ENCODE measurements around the gene KIAA0513. TPM values are rescaled to one million over a fixed set of nuclear protein-coding genes. Genes with fewer than 3 reads are reported as not detected.
A peak's percentile ranks its signal among the peaks of the same experiment; 100 is the strongest.

The KIAA0513 gene
- total RNA-seq, 1 experiment from 2014 or later = 7.8 TPM

- TF ChIP-seq, protein P1, sequence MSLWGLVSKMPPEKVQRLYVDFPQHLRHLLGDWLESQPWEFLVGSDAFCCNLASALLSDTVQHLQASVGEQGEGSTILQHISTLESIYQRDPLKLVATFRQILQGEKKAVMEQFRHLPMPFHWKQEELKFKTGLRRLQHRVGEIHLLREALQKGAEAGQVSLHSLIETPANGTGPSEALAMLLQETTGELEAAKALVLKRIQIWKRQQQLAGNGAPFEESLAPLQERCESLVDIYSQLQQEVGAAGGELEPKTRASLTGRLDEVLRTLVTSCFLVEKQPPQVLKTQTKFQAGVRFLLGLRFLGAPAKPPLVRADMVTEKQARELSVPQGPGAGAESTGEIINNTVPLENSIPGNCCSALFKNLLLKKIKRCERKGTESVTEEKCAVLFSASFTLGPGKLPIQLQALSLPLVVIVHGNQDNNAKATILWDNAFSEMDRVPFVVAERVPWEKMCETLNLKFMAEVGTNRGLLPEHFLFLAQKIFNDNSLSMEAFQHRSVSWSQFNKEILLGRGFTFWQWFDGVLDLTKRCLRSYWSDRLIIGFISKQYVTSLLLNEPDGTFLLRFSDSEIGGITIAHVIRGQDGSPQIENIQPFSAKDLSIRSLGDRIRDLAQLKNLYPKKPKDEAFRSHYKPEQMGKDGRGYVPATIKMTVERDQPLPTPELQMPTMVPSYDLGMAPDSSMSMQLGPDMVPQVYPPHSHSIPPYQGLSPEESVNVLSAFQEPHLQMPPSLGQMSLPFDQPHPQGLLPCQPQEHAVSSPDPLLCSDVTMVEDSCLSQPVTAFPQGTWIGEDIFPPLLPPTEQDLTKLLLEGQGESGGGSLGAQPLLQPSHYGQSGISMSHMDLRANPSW (CRISPR knock-in tag; conservative IDR thresholded peaks at IDR 0.05; ENCODE audit: low read depth) = no peak
- TF ChIP-seq KAT7 (CRISPR knock-in tag; IDR thresholded peaks at IDR 0.05; ENCODE audit: borderline replicate concordance) (no peak), MYBL2 (CRISPR knock-in tag; IDR thresholded peaks at IDR 0.05) (no peak), FOXJ3 (CRISPR knock-in tag; IDR thresholded peaks at IDR 0.05; ENCODE audit: borderline replicate concordance) (no peak)
Observed at GRCh38 chr16:85103114-85104079, 75.8 kb downstream of the KIAA0513 start (continued).

GRCh38 chr16:85104147-85104546 lies 76.6 kb downstream of the KIAA0513 start:
- no peaks in the 10 kb centered on the region for H3K9me3 Mint-ChIP-seq
- no peak for TF ChIP-seq OVOL2 (CRISPR knock-in tag; IDR thresholded peaks at IDR 0.05; ENCODE audit: borderline replicate concordance)
- no peak for TF ChIP-seq PRRX2 (CRISPR knock-in tag; IDR thresholded peaks at IDR 0.05)
- TF ChIP-seq, protein P2, sequence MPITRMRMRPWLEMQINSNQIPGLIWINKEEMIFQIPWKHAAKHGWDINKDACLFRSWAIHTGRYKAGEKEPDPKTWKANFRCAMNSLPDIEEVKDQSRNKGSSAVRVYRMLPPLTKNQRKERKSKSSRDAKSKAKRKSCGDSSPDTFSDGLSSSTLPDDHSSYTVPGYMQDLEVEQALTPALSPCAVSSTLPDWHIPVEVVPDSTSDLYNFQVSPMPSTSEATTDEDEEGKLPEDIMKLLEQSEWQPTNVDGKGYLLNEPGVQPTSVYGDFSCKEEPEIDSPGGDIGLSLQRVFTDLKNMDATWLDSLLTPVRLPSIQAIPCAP (CRISPR knock-in tag; IDR thresholded peaks at IDR 0.05) = no peak
- TF ChIP-seq FOXP1 (CRISPR knock-in tag; IDR thresholded peaks at IDR 0.05; ENCODE audit: borderline replicate concordance) = no peak
- TF ChIP-seq, protein P3, sequence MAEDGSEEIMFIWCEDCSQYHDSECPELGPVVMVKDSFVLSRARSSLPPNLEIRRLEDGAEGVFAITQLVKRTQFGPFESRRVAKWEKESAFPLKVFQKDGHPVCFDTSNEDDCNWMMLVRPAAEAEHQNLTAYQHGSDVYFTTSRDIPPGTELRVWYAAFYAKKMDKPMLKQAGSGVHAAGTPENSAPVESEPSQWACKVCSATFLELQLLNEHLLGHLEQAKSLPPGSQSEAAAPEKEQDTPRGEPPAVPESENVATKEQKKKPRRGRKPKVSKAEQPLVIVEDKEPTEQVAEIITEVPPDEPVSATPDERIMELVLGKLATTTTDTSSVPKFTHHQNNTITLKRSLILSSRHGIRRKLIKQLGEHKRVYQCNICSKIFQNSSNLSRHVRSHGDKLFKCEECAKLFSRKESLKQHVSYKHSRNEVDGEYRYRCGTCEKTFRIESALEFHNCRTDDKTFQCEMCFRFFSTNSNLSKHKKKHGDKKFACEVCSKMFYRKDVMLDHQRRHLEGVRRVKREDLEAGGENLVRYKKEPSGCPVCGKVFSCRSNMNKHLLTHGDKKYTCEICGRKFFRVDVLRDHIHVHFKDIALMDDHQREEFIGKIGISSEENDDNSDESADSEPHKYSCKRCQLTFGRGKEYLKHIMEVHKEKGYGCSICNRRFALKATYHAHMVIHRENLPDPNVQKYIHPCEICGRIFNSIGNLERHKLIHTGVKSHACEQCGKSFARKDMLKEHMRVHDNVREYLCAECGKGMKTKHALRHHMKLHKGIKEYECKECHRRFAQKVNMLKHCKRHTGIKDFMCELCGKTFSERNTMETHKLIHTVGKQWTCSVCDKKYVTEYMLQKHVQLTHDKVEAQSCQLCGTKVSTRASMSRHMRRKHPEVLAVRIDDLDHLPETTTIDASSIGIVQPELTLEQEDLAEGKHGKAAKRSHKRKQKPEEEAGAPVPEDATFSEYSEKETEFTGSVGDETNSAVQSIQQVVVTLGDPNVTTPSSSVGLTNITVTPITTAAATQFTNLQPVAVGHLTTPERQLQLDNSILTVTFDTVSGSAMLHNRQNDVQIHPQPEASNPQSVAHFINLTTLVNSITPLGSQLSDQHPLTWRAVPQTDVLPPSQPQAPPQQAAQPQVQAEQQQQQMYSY (CRISPR knock-in tag; IDR thresholded peaks at IDR 0.05) = no peak
- no peak for TF ChIP-seq CBFB (CRISPR knock-in tag; IDR thresholded peaks at IDR 0.05; ENCODE audit: low read depth)
- TF ChIP-seq E2F4 (CRISPR knock-in tag; IDR thresholded peaks at IDR 0.05; ENCODE audit: borderline replicate concordance, low read depth) = no peak
- no peak for TF ChIP-seq ZNF317 (CRISPR knock-in tag; IDR thresholded peaks at IDR 0.05; ENCODE audit: borderline replicate concordance, low read depth)
- TF ChIP-seq ZNF416 (CRISPR knock-in tag; IDR thresholded peaks at IDR 0.05) = no peak
- TF ChIP-seq ZNF232 (CRISPR knock-in tag; IDR thresholded peaks at IDR 0.05) = no peak
- no peak for TF ChIP-seq RORB (CRISPR knock-in tag; IDR thresholded peaks at IDR 0.05)
- TF ChIP-seq ZMAT4 (CRISPR knock-in tag; IDR thresholded peaks at IDR 0.05) = no peak
- TF ChIP-seq, protein P4, sequence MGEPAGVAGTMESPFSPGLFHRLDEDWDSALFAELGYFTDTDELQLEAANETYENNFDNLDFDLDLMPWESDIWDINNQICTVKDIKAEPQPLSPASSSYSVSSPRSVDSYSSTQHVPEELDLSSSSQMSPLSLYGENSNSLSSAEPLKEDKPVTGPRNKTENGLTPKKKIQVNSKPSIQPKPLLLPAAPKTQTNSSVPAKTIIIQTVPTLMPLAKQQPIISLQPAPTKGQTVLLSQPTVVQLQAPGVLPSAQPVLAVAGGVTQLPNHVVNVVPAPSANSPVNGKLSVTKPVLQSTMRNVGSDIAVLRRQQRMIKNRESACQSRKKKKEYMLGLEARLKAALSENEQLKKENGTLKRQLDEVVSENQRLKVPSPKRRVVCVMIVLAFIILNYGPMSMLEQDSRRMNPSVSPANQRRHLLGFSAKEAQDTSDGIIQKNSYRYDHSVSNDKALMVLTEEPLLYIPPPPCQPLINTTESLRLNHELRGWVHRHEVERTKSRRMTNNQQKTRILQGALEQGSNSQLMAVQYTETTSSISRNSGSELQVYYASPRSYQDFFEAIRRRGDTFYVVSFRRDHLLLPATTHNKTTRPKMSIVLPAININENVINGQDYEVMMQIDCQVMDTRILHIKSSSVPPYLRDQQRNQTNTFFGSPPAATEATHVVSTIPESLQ (CRISPR knock-in tag; IDR thresholded peaks at IDR 0.05) = no peak
- no peak for TF ChIP-seq ZBTB21 (CRISPR knock-in tag; IDR thresholded peaks at IDR 0.05; ENCODE audit: borderline replicate concordance)
- no peak for TF ChIP-seq TEAD1 (CRISPR knock-in tag; IDR thresholded peaks at IDR 0.05)
- no peak for TF ChIP-seq ZNF121 (CRISPR knock-in tag; IDR thresholded peaks at IDR 0.05)
- TF ChIP-seq GRHL2 (CRISPR knock-in tag; IDR thresholded peaks at IDR 0.05; ENCODE audit: insufficient replicate concordance, severe bottlenecking) = no peak
- no peaks in the 10 kb centered on the region for H3K4me1 Mint-ChIP-seq
- no peaks in the 10 kb centered on the region; the same call in 1 of the 2 replicates for H3K27me3 Mint-ChIP-seq (ENCODE audit: low read depth)
- CTCF ChIA-PET = interaction anchor here (0.6 to 4.8 kb wide), 10 partner anchors 11 to 387 kb away, joined by 3 to 42 read pairs (median 4); no protein-coding TSS in a partner anchor
- POLR2A ChIA-PET = no interaction called here
- DNase-seq (ENCODE audit: low spot score) = no peak
- H3K4me3 Mint-ChIP-seq = no peak overlapping the region
- no peaks in the 10 kb centered on the region for H3K36me3 Mint-ChIP-seq
- H3K27ac Mint-ChIP-seq = no peak overlapping the region
- ATAC-seq = peak; percentile 84

Measured in WTC11 (cell line).